Middle frontal gyrus (tissue), 1 donor: ENCODE measurements around the gene BET1.

Source experiments
- DNase-seq: peaks from one replicate; pipeline ENCODE4 v3.0.0-alpha.2; 2015; ENCODE audit warnings: low spot score; ENCODE audit errors: extremely low spot score

BET1 gene

DNA sequence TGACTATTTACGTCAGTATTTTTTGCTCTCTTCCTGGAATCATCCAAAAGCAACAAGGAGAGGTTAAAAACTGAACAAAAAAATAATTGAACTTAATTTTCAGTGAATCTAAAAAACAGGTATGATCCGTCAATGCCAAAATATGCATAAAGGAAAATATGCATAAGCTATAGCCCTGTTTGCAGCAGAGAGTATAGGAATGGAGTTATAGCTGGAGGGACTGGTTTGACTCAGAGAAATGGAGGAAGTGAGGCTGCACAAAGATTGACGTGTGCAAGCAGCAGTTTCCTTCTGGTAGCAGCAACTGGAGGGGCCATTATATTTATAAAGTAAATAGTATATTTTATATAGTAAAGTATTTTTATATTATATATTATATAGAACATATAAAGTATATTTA lies 45.5 kb downstream of the BET1 start:
- DNase-seq, result no peak

- DNase-seq, result no peak
Measured at GRCh38 chr7:93958216-93958615, 45.9 kb downstream of the BET1 start.

DNA sequence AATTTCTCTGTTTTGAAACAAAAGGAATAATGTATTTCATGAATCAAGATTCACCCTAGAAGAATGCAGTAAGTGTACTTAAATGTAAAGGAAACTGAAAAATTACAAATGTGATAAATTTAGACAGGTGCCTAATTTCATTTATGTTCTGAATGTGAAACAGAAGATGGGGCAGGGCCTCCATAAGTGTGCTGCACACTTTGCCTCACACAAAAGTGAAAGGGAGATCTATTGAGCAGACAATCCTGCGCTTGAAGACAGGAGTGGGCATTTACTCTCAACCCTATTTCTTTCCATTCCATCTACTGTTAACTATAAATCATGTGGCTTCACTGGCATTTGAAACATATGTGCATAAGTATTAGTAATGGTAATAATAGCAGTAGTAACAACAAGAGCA lies 46.4 kb downstream of the BET1 start:
- DNase-seq, result no peak

DNA sequence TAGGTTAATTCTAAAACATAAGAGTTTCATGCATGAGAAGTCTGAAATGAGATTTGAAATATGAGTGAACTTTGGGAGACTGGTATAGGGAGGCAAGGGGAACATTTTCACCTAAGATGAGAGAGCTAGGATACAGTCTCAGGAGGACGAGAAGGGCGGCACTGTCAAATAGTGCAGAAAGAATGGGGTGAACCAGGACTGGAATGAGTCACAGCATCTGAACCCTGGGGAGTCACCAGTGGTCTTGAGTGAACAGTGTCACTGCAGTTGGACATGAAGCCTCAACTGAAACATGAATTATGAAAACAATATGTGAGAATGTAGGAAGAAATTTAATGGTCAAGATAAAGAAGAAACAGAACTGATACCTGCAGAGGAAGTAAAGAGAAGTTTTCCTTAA lies 48.9 kb downstream of the BET1 start:
- no peak for DNase-seq

DNA sequence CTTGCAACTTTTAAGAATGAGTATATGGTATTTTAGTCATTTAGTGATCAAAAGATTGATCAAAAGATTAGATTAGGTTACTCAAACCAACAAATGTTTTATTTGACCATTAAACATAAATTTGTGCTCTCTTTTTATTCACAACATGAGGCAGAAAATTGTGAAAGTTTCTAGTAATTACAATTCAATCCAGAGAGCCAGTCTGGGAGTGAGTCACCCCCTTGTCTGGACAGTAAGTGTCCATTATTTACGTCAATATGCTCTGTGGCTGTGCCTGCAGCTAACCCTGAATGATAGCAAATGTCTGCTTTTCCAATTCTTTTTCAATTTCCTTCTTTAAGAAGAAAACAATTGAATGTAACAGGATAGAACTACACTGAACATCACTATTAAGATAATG lies 54.7 kb downstream of the BET1 start:
- no peak for DNase-seq

GRCh38 chr7:93948873-93949272 lies 55.3 kb downstream of the BET1 start:
- no peak for DNase-seq

DNA sequence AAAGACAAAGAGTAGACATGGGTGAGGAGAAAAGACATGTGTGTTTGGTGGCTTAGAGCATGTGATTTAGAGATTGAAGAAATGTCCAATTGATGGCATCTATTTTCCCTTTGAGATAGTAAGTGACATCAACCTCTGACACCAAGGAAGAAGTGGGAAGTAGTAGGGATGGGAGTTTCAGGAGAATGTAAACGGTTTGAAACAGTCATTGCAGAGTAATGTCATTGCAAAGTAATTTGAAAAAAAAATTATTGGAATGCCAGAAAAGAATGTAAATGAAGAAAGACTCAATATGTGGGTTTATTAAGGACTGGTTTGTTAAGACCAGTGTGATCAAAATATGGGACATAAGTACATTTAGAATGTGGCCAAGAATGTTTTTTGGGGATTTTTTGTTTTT lies 56.0 kb downstream of the BET1 start:
- DNase-seq, result no peak

DNA sequence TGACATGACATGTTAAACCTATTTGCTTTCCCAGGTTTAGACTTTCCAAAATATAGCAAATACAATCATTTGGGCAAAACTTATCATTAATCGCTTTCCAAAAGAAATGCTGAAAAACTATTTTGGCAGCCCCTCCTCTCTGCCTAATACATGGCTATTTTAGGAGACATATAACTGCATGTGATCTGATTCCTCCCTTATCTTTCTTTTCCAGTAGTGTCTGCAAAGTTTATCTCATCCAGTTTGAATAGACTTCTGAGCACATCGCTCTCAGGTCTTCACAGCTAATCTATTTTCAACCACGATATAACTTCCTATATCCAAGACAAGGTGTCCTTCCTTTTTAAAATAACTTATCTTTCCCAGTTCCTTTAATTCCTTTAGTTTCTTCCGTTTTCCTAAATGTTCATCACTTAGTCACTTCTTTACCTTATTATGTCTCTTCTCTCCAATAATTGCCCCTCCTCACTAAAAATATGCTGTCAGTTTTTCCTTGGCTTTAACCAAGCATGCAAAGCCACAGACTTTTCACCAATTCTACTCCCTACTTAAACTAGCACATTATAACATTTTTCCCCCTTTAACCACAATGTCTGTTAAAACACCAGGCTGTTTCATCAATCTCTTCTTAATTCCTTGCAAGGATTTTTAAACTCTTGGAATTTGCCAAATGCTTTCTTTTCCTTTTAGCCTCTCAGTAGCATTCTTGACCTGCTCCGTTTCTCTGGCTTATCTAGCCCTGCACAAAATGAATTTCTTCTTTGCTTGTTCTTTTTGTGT lies 58.2 kb downstream of the BET1 start:
- DNase-seq, result no peak

DNA sequence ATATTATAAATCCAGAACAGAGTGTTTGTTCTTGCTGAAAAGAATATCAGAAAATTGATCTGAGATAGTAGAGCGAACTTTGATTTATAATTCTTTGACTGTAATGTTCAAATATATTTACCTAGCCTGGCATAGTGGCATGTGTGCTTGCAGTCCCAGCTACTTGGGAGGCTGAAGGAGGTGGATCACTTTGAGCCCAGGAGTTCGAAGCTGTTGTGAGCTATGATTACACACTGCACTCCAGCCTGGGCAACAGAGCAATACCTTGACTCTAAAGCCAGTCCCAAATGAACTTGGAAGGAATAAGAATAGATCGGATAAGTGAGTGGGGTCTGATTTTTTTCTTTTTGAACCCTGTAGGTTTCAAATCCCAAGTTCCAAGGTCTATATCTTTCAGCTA lies 59.1 kb downstream of the BET1 start:
- DNase-seq, result no peak

GRCh38 chr7:93944673-93945072 lies 59.5 kb downstream of the BET1 start:
- no peak for DNase-seq

- no peak for DNase-seq
Measured at GRCh38 chr7:93943816-93944540, 60.2 kb downstream of the BET1 start.
